22Rv1 (cell line): ENCODE data around the gene KCNAB3.
A peak's percentile ranks its signal among the peaks of the same experiment; 100 is the strongest.

ENCODE experiments used
- ZFX ChIP-seq: fragments of 450-650 bp; IDR thresholded peaks from 2 replicates; pipeline ENCODE4 v1.6.1; 2017; ENCODE audit warnings: antibody characterized with exemption, borderline replicate concordance
- TF ChIP-seq, protein P1 (sequence below): fragments of 450-650 bp; IDR thresholded peaks from 2 replicates; pipeline ENCODE4 v1.5.1; 2017; ENCODE audit warnings: mild to moderate bottlenecking

DNA sequence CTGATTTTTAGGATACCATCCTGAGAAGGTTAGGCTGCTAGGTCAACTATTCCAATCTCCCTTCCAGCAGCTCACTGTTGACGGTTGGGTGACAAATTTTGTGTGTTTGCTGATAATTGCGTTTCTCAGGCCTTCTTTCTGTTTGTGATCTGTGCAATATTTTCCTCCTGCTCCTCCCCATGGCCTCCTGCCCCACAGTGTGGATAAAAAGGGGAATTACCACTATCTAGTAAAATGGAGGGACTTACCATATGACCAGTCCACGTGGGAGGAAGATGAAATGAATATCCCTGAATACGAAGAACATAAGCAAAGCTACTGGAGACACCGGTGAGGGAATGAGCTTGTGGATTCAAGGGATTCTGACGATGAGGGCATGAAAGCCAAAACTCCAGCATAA, 31.9 kb downstream of the KCNAB3 start:
- TF ChIP-seq, protein P1, sequence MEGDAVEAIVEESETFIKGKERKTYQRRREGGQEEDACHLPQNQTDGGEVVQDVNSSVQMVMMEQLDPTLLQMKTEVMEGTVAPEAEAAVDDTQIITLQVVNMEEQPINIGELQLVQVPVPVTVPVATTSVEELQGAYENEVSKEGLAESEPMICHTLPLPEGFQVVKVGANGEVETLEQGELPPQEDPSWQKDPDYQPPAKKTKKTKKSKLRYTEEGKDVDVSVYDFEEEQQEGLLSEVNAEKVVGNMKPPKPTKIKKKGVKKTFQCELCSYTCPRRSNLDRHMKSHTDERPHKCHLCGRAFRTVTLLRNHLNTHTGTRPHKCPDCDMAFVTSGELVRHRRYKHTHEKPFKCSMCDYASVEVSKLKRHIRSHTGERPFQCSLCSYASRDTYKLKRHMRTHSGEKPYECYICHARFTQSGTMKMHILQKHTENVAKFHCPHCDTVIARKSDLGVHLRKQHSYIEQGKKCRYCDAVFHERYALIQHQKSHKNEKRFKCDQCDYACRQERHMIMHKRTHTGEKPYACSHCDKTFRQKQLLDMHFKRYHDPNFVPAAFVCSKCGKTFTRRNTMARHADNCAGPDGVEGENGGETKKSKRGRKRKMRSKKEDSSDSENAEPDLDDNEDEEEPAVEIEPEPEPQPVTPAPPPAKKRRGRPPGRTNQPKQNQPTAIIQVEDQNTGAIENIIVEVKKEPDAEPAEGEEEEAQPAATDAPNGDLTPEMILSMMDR: peak; percentile 16; the same call in 1 of the 2 replicates
- no peak for TF ChIP-seq ZFX
